Vagina (tissue), 2 donors: Measurements from ENCODE around the gene STXBP1. TPM values are rescaled to one million over a fixed set of nuclear protein-coding genes. Genes with fewer than 3 reads are reported as not detected.
A peak's percentile ranks its signal among the peaks of the same experiment; 100 is the strongest.
"Not testable (repeated sequence)": the region's sequence is repeated elsewhere in the genome, so short reads cannot be mapped to it uniquely, and the experiment has no call there.

Source experiments
- DNase-seq, 2 donors: peaks; one replicate each; pipeline ENCODE4 v3.0.0-alpha.2; 2017; ENCODE audit errors: extremely low spot score in 2 of 2
- H3K27ac ChIP-seq: fragments of 200-600 bp; sonication (generic); one replicate; pipeline ENCODE4 v1.5.1; 2019
- H3K27me3 ChIP-seq: fragments of 200-600 bp; sonication (generic); one replicate; pipeline ENCODE4 v1.5.1; 2019
- H3K36me3 ChIP-seq, 2 donors: fragments of 200-600 bp; sonication (generic); one replicate each; pipeline ENCODE4 v1.5.1; 2017 to 2019
- H3K4me1 ChIP-seq: fragments of 200-600 bp; sonication (generic); one replicate; pipeline ENCODE4 v1.5.1; 2019
- H3K4me3 ChIP-seq, 2 donors: fragments of 200-600 bp; sonication (generic); 1 replicate in 1 of 2; 2 replicates in 1 of 2; pipeline ENCODE4 v1.5.1; 2016 to 2019
- H3K9me3 ChIP-seq: fragments of 200-600 bp; sonication (generic); one replicate; pipeline ENCODE4 v1.5.1; 2019
- POLR2A ChIP-seq, 2 donors: fragments of 450-650 bp; IDR thresholded peaks; one replicate each; pipeline ENCODE4 v1.6.1; 2017; ENCODE audit warnings: antibody characterized with exemption in 2 of 2, mild to moderate bottlenecking in 2 of 2, moderate library complexity in 2 of 2
- POLR2AphosphoS5 ChIP-seq, 2 donors: sonication (generic); formaldehyde crosslinking; IDR thresholded peaks; one replicate each; pipeline ENCODE4 v1.9.0; 2017; ENCODE audit warnings: antibody characterized with exemption in 2 of 2, mild to moderate bottlenecking in 2 of 2, low read depth in 1 of 2; ENCODE audit not compliant: insufficient read depth in 1 of 2
- intact Hi-C: fragments of 100-400 bp; cut with DNase I; formaldehyde crosslinking; loops from one replicate; pipeline ENCODE4 v1.15.1; 2023
- total RNA-seq: library from RNA; depleted of rRNA; stranded (reverse); fragments of >200 nt; gene quantifications from one replicate; pipeline ENCODE4 v1.2.3, GENCODE V29; 2016
- TF ChIP-seq, protein P1 (sequence below), 3 experiments: fragments of 450-650 bp in 2 of 3; fragments of 200-600 bp in 1 of 3; sonication (generic) in 1 of 3; IDR thresholded peaks; one replicate each; pipeline ENCODE4 v1.5.1; 2017 to 2019; ENCODE audit warnings: antibody characterized with exemption in 3 of 3, mild to moderate bottlenecking in 2 of 3, moderate library complexity in 2 of 3

The STXBP1 gene
- total RNA-seq, 1 donor from 2014 or later = 56.2 TPM

- H3K27me3 ChIP-seq = no peaks in the 10 kb centered on the region
- DNase-seq = no peak
- peaks cover 48% of the 10 kb centered on the region for H3K4me1 ChIP-seq
- intact Hi-C loops = no loop called here
- H3K27ac ChIP-seq = peak overlapping the region; percentile 91
- TF ChIP-seq POLR2A (IDR thresholded peaks at IDR 0.05) (no peak), POLR2AphosphoS5 (IDR thresholded peaks at IDR 0.05; ENCODE audit: insufficient read depth in 1 of 2, low read depth in 1 of 2) (peak; percentile 90 to 92)
- TF ChIP-seq, protein P1, sequence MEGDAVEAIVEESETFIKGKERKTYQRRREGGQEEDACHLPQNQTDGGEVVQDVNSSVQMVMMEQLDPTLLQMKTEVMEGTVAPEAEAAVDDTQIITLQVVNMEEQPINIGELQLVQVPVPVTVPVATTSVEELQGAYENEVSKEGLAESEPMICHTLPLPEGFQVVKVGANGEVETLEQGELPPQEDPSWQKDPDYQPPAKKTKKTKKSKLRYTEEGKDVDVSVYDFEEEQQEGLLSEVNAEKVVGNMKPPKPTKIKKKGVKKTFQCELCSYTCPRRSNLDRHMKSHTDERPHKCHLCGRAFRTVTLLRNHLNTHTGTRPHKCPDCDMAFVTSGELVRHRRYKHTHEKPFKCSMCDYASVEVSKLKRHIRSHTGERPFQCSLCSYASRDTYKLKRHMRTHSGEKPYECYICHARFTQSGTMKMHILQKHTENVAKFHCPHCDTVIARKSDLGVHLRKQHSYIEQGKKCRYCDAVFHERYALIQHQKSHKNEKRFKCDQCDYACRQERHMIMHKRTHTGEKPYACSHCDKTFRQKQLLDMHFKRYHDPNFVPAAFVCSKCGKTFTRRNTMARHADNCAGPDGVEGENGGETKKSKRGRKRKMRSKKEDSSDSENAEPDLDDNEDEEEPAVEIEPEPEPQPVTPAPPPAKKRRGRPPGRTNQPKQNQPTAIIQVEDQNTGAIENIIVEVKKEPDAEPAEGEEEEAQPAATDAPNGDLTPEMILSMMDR (IDR thresholded peaks at IDR 0.05) = peak in 1 of 3 experiments; percentile 48
- H3K36me3 ChIP-seq = no peaks in the 10 kb centered on the region
- H3K9me3 ChIP-seq = no peaks in the 10 kb centered on the region
- H3K4me3 ChIP-seq = peak overlapping the region; percentile 29 to 34
These were observed 32.9 kb upstream of the STXBP1 start for GRCh38 chr9:127578952-127579853.

DNA sequence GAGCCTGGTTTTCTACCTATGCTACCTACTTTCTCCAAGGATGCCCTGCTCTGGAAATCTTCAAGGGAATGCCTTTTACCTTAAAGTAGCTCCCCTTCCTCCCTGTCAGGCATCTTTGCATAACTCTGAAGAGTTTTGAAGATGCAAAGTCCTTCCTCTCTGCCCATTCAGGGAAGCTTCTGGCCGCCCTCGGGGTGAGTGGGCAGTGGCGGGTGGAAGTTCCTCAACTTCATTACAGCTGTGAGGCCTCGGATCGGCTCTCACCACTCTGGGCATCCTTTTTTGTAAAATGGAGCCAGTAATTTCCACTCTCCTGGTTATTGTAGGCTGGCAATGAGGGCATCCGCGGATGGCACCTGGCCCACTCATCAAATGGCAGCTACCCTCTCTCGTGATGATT, 31.7 kb upstream of the STXBP1 start:
- H3K4me3 ChIP-seq = peak overlapping the region in 1 of 2 donors; percentile 29
- no peaks in the 10 kb centered on the region for H3K27me3 ChIP-seq
- intact Hi-C loops = no loop called here
- H3K36me3 ChIP-seq = no peaks in the 10 kb centered on the region
- TF ChIP-seq POLR2A (IDR thresholded peaks at IDR 0.05) (no peak), POLR2AphosphoS5 (IDR thresholded peaks at IDR 0.05; ENCODE audit: insufficient read depth in 1 of 2, low read depth in 1 of 2) (no peak)
- TF ChIP-seq, protein P1 (IDR thresholded peaks at IDR 0.05) = no peak
- peak overlapping the region; percentile 91 for H3K27ac ChIP-seq
- no peak for DNase-seq
- H3K4me1 ChIP-seq = peaks cover 36% of the 10 kb centered on the region
- no peaks in the 10 kb centered on the region for H3K9me3 ChIP-seq

DNA sequence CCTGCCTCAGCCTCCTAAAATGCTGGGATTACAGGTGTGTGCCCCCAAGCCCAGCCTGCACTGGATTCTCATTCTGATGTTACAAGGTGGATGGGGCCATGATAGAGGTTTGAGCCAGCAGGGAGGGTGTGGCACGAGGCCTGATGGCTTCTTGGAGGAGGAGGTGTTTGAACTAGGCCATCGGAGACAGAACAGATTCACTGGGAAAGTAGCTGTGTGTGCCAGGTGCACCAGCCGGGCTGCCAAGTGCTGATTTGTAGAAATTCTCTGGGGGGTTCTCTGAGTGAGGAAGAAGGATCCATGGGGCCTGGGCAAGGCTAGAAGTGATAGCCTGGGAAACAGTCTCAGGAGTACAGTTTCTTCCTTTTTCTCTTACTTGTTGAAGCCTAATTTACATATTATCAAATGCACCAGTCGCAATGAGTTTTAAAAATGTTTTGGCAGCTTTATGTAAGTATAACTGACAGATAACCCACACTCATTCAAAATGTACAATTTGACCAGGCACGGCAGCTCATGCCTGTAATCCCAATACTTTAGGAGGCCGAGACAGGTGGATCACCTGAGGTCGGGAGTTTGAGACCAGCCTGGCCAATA, 31.1 kb upstream of the STXBP1 start:
- Histone ChIP-seq H3K4me1 (peaks cover 36% of the 10 kb centered on the region), H3K4me3 (no peak overlapping the region), H3K9me3 (no peaks in the 10 kb centered on the region), H3K27ac (peak overlapping the region; percentile 91), H3K36me3 (no peaks in the 10 kb centered on the region), H3K27me3 (no peaks in the 10 kb centered on the region)
- TF ChIP-seq, protein P1 (IDR thresholded peaks at IDR 0.05) = no peak
- TF ChIP-seq POLR2AphosphoS5 (IDR thresholded peaks at IDR 0.05; ENCODE audit: insufficient read depth in 1 of 2, low read depth in 1 of 2) (no peak), POLR2A (IDR thresholded peaks at IDR 0.05) (no peak)
- no peak for DNase-seq
- intact Hi-C loops = no loop called here

GRCh38 chr9:127584474-127584805, 27.6 kb upstream of the STXBP1 start:
- Histone ChIP-seq H3K27ac (peak overlapping the region; percentile 53), H3K4me1 (peaks cover 20% of the 10 kb centered on the region)
- H3K27me3 ChIP-seq, H3K4me3 ChIP-seq, H3K9me3 ChIP-seq, intact Hi-C loops, H3K36me3 ChIP-seq, DNase-seq: not testable (repeated sequence)

- intact Hi-C loops = loop anchor here (5.0 kb wide), 2 partner anchors 197 to 337 kb away; no protein-coding TSS in a partner anchor
- peaks cover 11% of the 10 kb centered on the region for H3K4me1 ChIP-seq
These were observed 26.8 kb upstream of the STXBP1 start for GRCh38 chr9:127585161-127585819.

More at GRCh38 chr9:127585161-127585819, 26.8 kb upstream of the STXBP1 start:
- Histone ChIP-seq H3K27me3 (no peaks in the 10 kb centered on the region), H3K27ac (no peak overlapping the region), H3K9me3 (no peaks in the 10 kb centered on the region), H3K4me3 (no peak overlapping the region), H3K36me3 (no peaks in the 10 kb centered on the region)
- TF ChIP-seq POLR2AphosphoS5 (IDR thresholded peaks at IDR 0.05; ENCODE audit: insufficient read depth in 1 of 2, low read depth in 1 of 2) (no peak), POLR2A (IDR thresholded peaks at IDR 0.05) (no peak)
- TF ChIP-seq, protein P1 (IDR thresholded peaks at IDR 0.05) = no peak
- no peak for DNase-seq
